Fibroblast of the aortic adventitia (primary cell): Measurements from ENCODE around the gene KCNJ18. TPM values are rescaled to one million over a fixed set of nuclear protein-coding genes. Genes with fewer than 3 reads are reported as not detected.
"Not testable (repeated sequence)": the region's sequence is repeated elsewhere in the genome, so short reads cannot be mapped to it uniquely, and the experiment has no call there.

Experiments used
- DNase-seq: peaks from one replicate; pipeline ENCODE4 v3.0.0-alpha.2; 2010; ENCODE audit warnings: low read depth
- H3K4me3 ChIP-seq: 2 replicates; pipeline ENCODE4 v1.5.1; 2011; ENCODE audit warnings: low read depth, mild to moderate bottlenecking, control low read depth, low read length, moderate library complexity
- CTCF ChIP-seq: IDR thresholded peaks from 2 replicates; pipeline ENCODE4 v1.5.1; 2011; ENCODE audit warnings: mild to moderate bottlenecking, low read length, control low read depth, inconsistent platforms; ENCODE audit not compliant: insufficient read depth
- total RNA-seq: library from RNA; depleted of rRNA; stranded (reverse); fragments of >200 nt; gene quantifications from 2 replicates; pipeline ENCODE4 v1.2.3, GENCODE V29; 2012; ENCODE audit warnings: low replicate concordance

KCNJ18 gene
- total RNA-seq, 1 donor: not detected

- no peak for DNase-seq
- no peak for TF ChIP-seq CTCF
- no peak overlapping the region for H3K4me3 ChIP-seq
These were observed 15.0 kb upstream of the KCNJ18 start for GRCh38 chr17:21677126-21677910.

GRCh38 chr17:21677911-21678310 is 14.4 kb upstream of the KCNJ18 start:
- no peak for DNase-seq
- no peak for TF ChIP-seq CTCF
- H3K4me3 ChIP-seq: no peak overlapping the region

- DNase-seq: no peak
- no peak for TF ChIP-seq CTCF
- no peak overlapping the region for H3K4me3 ChIP-seq
These were observed 13.8 kb upstream of the KCNJ18 start for GRCh38 chr17:21678393-21679081.

- no peak overlapping the region for H3K4me3 ChIP-seq
- DNase-seq: no peak
- no peak for TF ChIP-seq CTCF
These were observed 12.8 kb upstream of the KCNJ18 start for GRCh38 chr17:21679256-21680146.

- no peak overlapping the region for H3K4me3 ChIP-seq
- DNase-seq: no peak
- TF ChIP-seq CTCF: no peak
These were observed 12.0 kb upstream of the KCNJ18 start for GRCh38 chr17:21680366-21680765.

- not testable (repeated sequence) for H3K4me3 ChIP-seq, DNase-seq
These were observed 11.4 kb upstream of the KCNJ18 start for GRCh38 chr17:21680850-21681351.

GRCh38 chr17:21681576-21681975 is 10.7 kb upstream of the KCNJ18 start:
- not testable (repeated sequence) for H3K4me3 ChIP-seq, DNase-seq

- not testable (repeated sequence) for H3K4me3 ChIP-seq, DNase-seq
These were observed 10.2 kb upstream of the KCNJ18 start for GRCh38 chr17:21682130-21682529.

- H3K4me3 ChIP-seq, DNase-seq: not testable (repeated sequence)
These were observed 9.1 kb upstream of the KCNJ18 start for GRCh38 chr17:21683142-21683712.

- H3K4me3 ChIP-seq, DNase-seq: not testable (repeated sequence)
These were observed 8.4 kb upstream of the KCNJ18 start for GRCh38 chr17:21683897-21684296.

- not testable (repeated sequence) for H3K4me3 ChIP-seq, DNase-seq
These were observed 7.9 kb upstream of the KCNJ18 start for GRCh38 chr17:21684384-21684783.
